ENCODE data around the gene MAGEB17.

MAGEB17 gene

DNA sequence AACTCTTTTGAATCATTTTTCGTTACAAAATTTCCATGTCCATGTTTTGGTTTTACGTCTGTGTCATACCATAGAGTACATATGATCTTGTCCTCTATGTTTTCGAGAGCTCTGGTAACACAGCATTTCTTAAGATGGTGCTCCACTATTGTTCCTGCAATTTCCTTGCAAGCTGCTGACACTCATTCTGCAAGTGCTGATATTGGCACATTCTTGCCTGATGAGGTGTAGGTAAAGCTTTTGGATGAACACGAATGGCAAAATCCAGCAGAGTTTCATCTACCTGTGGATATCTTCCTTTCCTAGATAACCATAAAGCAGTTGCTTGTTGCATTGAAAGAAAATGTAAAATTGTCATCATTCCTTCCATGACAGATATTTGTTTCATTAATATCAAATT lies 41.3 kb downstream of the MAGEB17 start:
- H3K27ac Mint-ChIP-seq = no peak overlapping the region
- no peak overlapping the region for H3K4me3 Mint-ChIP-seq
- no peaks in the 10 kb centered on the region for H3K4me1 Mint-ChIP-seq (ENCODE audit: low read depth)
- H3K9me3 Mint-ChIP-seq = no peaks in the 10 kb centered on the region
- no peaks in the 10 kb centered on the region for H3K36me3 Mint-ChIP-seq (ENCODE audit: low read depth)
- peaks cover 11% of the 10 kb centered on the region for H3K27me3 Mint-ChIP-seq
- DNase-seq = no peak

DNA sequence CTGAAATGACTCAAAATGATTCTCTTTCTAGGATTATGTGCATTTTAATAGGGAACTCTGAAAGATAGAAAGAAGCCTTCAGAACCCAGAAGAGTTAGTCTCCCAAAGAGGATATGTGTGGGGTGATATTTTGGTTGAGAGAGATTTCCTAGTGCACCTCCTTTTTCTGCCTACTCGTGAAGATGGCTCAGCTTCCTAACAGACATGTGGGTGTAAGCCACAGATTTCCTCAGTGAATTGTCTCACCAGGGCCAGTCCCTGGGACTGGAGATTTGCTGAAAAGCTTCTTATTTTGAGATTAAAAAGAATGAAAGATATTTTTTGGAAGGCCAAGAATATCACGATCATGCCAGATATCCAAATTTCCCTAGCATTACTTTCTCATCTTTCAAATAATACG lies 42.8 kb downstream of the MAGEB17 start:
- Mint-ChIP-seq H3K36me3 (ENCODE audit: low read depth) (no peaks in the 10 kb centered on the region), H3K27me3 (peaks cover 14% of the 10 kb centered on the region), H3K9me3 (no peaks in the 10 kb centered on the region), H3K4me1 (ENCODE audit: low read depth) (no peaks in the 10 kb centered on the region), H3K27ac (no peak overlapping the region), H3K4me3 (no peak overlapping the region)
- no peak for DNase-seq

DNA sequence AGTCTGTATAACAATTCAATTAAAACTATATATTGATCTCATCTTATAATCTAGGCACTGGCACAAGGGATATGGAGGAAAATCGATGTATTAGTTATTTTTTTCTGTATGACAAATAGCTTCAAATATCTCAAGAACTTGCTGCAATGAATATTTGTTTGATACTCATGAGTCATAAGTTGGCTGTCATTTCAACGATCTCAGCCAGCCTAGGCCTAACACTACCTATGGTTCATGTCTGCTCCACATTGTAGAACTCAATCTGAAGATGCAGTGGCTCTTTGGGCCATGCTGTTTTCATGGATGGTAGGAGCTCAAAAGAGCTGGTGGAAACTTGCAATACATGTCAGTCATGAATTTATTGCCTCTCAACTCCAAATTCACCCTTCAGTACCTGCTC lies 44.7 kb downstream of the MAGEB17 start:
- no peaks in the 10 kb centered on the region for H3K9me3 Mint-ChIP-seq
- H3K36me3 Mint-ChIP-seq (ENCODE audit: low read depth) = no peaks in the 10 kb centered on the region
- peaks cover 13% of the 10 kb centered on the region for H3K27me3 Mint-ChIP-seq
- DNase-seq = no peak
- no peaks in the 10 kb centered on the region for H3K4me1 Mint-ChIP-seq (ENCODE audit: low read depth)
- no peak overlapping the region for H3K27ac Mint-ChIP-seq
- H3K4me3 Mint-ChIP-seq = no peak overlapping the region

DNA sequence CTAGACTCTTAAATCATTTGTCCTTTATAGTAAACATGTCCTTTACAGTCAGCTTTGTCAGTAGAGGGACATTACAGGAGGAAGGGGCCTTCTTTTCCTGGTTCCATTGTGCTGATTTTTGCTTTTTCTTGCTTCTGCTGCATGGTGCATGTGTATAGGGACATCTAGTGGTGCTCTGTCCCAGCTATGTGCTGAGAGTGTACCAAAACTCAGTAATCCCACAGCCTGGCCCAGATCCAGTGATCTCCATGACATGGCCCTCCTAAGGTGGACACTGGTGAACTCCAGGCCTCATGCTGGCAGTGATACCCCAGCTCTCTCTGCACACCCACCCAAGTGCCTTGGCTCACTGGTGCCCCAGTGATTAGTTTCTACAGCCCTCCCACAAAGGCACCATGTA lies 45.2 kb downstream of the MAGEB17 start:
- Mint-ChIP-seq H3K4me1 (ENCODE audit: low read depth) (no peaks in the 10 kb centered on the region), H3K9me3 (no peaks in the 10 kb centered on the region), H3K4me3 (no peak overlapping the region), H3K36me3 (ENCODE audit: low read depth) (no peaks in the 10 kb centered on the region), H3K27ac (no peak overlapping the region), H3K27me3 (peaks cover 11% of the 10 kb centered on the region)
- DNase-seq = no peak

DNA sequence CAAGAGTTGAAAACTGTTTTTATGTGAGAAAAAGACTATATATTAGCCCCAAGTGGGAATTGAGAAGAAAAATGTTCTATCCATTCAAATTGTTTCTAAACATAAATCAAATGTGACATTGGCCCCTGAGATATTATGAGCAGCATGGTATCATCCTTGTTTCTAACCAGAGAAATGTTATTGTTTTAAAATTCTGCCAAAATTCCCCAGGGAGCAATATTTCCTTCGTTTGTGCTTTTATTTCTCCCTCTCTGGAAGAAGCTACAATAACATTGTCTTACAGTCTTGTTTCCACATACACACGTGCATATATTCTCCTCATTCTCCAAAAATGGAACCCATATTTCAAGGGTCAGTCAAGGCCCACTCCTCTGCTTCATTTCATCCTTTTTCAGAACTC lies 46.7 kb downstream of the MAGEB17 start:
- H3K36me3 Mint-ChIP-seq (ENCODE audit: low read depth) = no peaks in the 10 kb centered on the region
- no peaks in the 10 kb centered on the region for H3K4me1 Mint-ChIP-seq (ENCODE audit: low read depth)
- DNase-seq = no peak
- H3K27me3 Mint-ChIP-seq = peaks cover 9% of the 10 kb centered on the region
- H3K27ac Mint-ChIP-seq = no peak overlapping the region
- H3K9me3 Mint-ChIP-seq = no peaks in the 10 kb centered on the region
- H3K4me3 Mint-ChIP-seq = no peak overlapping the region

DNA sequence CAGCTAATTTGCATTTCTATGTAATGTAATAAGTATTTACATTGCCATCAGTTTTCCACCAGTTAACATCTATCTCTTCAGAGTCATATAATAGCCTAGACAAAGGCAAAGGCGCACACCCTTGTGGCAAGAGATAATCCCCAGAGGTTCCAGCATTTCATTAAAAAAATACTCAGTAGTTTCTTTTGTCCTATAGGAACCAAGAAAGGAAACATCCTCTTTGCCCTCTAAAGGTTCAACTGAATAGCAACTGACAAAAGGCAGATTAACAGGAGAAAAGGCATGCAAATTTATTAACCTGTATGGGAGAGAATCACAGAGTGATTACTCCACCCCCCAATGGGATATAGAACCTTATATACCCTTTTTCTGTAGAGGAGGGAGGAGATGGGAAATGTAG lies 48.4 kb downstream of the MAGEB17 start:
- Mint-ChIP-seq H3K9me3 (no peaks in the 10 kb centered on the region), H3K36me3 (ENCODE audit: low read depth) (no peaks in the 10 kb centered on the region), H3K27ac (no peak overlapping the region), H3K4me3 (no peak overlapping the region), H3K4me1 (ENCODE audit: low read depth) (no peaks in the 10 kb centered on the region), H3K27me3 (peaks cover 11% of the 10 kb centered on the region)
- DNase-seq = no peak

Data from activated T-cell treated with anti-CD3 and anti-CD28 coated beads, Interleukin-2, amount 50 U/mL, for 24 hours (primary cell).